ENCODE measurements around the gene FBXO41. TPM values are rescaled to one million over a fixed set of nuclear protein-coding genes. Genes with fewer than 3 reads are reported as not detected.

Gene FBXO41
- total and polyA plus RNA-seq, 10 of the 15 experiments (the other 5 are each of a cell fraction or from before 2014, with no cell fraction given) = 1.9 to 38.9 (median 11.3) TPM

GRCh38 chr2:73293534-73294171 lies 9.4 kb upstream of the FBXO41 start, which contains the start of gene EGR4 (continued):
- TF ChIP-seq ZBTB4 (CRISPR knock-in tag; IDR thresholded peaks at IDR 0.05) (no peak), PAX5 (IDR thresholded peaks at IDR 0.05; ENCODE audit: borderline replicate concordance, low read depth, low read length) (peak; percentile 43; the same call in 1 of the 2 replicates), E2F4 (IDR thresholded peaks at IDR 0.05; ENCODE audit: low read depth, low read length) (no peak), MTA3 (IDR thresholded peaks at IDR 0.05; ENCODE audit: borderline replicate concordance, low read length) (no peak)

GRCh38 chr2:73292906-73293533 lies 8.7 kb upstream of the FBXO41 start:
- peaks cover 13 to 29% of the 10 kb centered on the region in 2 experiments for H3K27me3 ChIP-seq (replicated peaks in 1 of 2; ENCODE audit: control insufficient read depth in 2 of 2, insufficient read depth in 2 of 2, low read length in 1 of 2)
- peaks cover 4% of the 10 kb centered on the region; the same call in 1 of the 2 replicates for H3K4me1 ChIP-seq (ENCODE audit: control insufficient read depth, insufficient read depth, low read length)
- H2AFZ ChIP-seq (ENCODE audit: control insufficient read depth, low read depth, low read length) = peak overlapping the region; percentile 33
- ChIA-PET SMC1A (ENCODE audit: uncharacterized antibody, unreplicated experiment) (interaction anchor here (1.2 to 5.6 kb wide), 3 partner anchors 13 to 116 kb away, joined by 3 to 39 read pairs (median 3); no protein-coding TSS in a partner anchor), RAD21 (ENCODE audit: unreplicated experiment) (interaction anchor here (1.0 to 1.5 kb wide), 3 partner anchors 8 to 72 kb away, joined by 3 to 5 read pairs (median 3); partner anchors contain the start of gene FBXO41), CTCF (interaction anchor here (1.0 to 6.4 kb wide), 3 partner anchors 20 to 80 kb away, joined by 3 to 99 read pairs (median 4); partner anchors contain the start of genes CCT7 and PRADC1), POLR2A (interaction anchor here (0.8 to 1.3 kb wide), 2 partner anchors 9 to 59 kb away, joined by 3 to 5 read pairs; partner anchors contain the start of genes CCT7 and FBXO41)
- H3K36me3 ChIP-seq (ENCODE audit: control insufficient read depth in 2 of 2, insufficient read depth in 2 of 2, low read length in 1 of 2) = no peaks in the 10 kb centered on the region
- no peaks in the 10 kb centered on the region; the same call in 2 of the 3 replicates for H3K9me3 ChIP-seq (replicated peaks; ENCODE audit: control insufficient read depth, insufficient read depth, low read length)
- H3K27ac ChIP-seq (ENCODE audit: control insufficient read depth, insufficient read depth) = no peak overlapping the region
- ATAC-seq (peak; percentile 10), DNase-seq (ENCODE audit: low read depth, low spot score) (no peak), FAIRE-seq (no peak)
- H3K4me2 ChIP-seq (ENCODE audit: control insufficient read depth, insufficient read depth) = peak overlapping the region; percentile 93
- H3K4me3 ChIP-seq = peak overlapping the region; percentile 55
- H3K9ac ChIP-seq (ENCODE audit: control insufficient read depth, insufficient read depth, low read length) = no peak overlapping the region
- H4K20me1 ChIP-seq (ENCODE audit: control insufficient read depth, insufficient read depth) = peaks cover 4% of the 10 kb centered on the region; the same call in 1 of the 2 replicates
- 8% methylated on average over 61 of the region's 64 CpGs for WGBS (ENCODE audit: insufficient coverage, insufficient replicate concordance, low lambda C conversion rate, missing lambda C conversion rate)
- TF ChIP-seq SUZ12 (IDR thresholded peaks at IDR 0.05; ENCODE audit: unreplicated experiment) (peak; percentile 94), NFIC (IDR thresholded peaks at IDR 0.05; ENCODE audit: low read depth, low read length) (no peak)
- intact Hi-C loops (cut with micrococcal nuclease; ENCODE audit: unreplicated experiment) = no loop called here
- no TSS peak for BruUV-seq (replicated peaks)
- H3K79me2 ChIP-seq (ENCODE audit: control insufficient read depth, insufficient read depth, low read length) = no peaks in the 10 kb centered on the region
- in situ Hi-C loops (cut with MboI) = no loop called here

Measured in GM12878 (cell line).